HG03066 (cell line): ENCODE measurements around the gene SCAMP2.
"Not testable (repeated sequence)": the region's sequence is repeated elsewhere in the genome, so short reads cannot be mapped to it uniquely, and the experiment has no call there.

ENCODE experiments used
- ATAC-seq: cut with Tn5 transposase; IDR thresholded peaks from one replicate; pipeline ENCODE4 v1.9.1; 2021; ENCODE audit warnings: low read depth; ENCODE audit not compliant: unreplicated experiment

Gene SCAMP2, protein sequence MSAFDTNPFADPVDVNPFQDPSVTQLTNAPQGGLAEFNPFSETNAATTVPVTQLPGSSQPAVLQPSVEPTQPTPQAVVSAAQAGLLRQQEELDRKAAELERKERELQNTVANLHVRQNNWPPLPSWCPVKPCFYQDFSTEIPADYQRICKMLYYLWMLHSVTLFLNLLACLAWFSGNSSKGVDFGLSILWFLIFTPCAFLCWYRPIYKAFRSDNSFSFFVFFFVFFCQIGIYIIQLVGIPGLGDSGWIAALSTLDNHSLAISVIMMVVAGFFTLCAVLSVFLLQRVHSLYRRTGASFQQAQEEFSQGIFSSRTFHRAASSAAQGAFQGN

DNA sequence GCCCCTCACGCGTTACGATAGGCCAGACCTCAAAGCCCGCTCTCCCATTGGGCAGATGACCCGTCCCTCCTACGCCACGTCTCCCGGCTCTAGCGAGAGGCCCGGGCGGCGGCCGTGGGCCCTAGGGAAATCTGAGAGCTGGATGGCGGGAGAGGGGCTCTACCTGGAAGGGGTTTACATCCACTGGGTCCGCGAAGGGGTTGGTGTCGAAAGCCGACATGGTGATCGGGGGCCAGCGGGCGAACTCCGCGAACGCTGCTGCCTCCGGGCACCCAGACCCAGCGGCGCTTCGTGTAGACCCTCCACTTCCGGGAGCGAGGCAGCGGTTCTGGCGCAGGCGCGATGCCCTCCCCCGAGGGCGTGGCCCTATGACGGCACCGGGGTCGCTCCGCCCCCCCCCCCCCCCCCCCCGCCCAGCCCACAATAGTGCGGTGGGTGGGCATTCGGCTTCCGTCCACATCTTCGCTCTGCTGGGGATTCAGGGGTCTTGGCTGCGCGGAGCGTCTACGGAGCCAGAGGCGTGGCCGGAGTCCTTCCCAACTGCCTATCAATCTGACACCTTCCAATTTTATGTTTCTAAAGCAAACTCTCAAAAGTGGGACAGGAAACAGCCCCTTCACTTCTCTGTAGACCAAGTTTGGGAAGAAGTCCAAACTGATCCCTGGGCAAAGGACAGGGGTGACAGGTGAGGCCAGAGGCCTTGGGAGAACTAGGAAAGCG, at the start of gene SCAMP2:
TSS of gene SCAMP2 (minus strand) at position 330 of the 720 bp plus-strand sequence. CDS start at position 220, 110 bp downstream.
- peak; percentile 76 for ATAC-seq

GRCh38 chr15:74920456-74920855, 47.3 kb upstream of the SCAMP2 start:
- no peak for ATAC-seq

- no peak for ATAC-seq
These were observed 44.5 kb upstream of the SCAMP2 start for GRCh38 chr15:74917676-74918075.

DNA sequence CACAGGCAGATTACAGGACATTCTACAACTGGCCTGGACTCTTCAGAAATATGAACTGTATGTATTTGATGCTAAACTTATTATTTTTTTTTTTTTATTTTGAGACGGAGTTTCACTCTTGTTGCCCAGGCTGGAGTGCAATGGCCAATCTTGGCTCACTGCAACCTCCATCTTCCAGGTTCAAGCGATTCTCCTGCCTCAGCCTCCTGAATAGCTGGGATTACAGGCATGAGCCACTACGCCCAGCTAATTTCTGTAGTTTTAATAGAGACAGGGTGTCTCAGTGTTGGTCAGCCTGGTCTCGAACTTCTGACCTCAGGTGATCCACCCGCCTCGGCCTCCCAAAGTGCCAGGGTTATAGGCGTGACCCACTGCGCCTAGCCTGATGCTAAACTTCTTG, 40.6 kb upstream of the SCAMP2 start:
- not testable (repeated sequence) for ATAC-seq

- ATAC-seq, result no peak
These were observed 39.9 kb upstream of the SCAMP2 start for GRCh38 chr15:74913041-74913440.

- ATAC-seq, result no peak
These were observed 35.5 kb upstream of the SCAMP2 start for GRCh38 chr15:74908635-74909034.

GRCh38 chr15:74907163-74907870, 34.2 kb upstream of the SCAMP2 start:
- ATAC-seq, result peak; percentile 14

DNA sequence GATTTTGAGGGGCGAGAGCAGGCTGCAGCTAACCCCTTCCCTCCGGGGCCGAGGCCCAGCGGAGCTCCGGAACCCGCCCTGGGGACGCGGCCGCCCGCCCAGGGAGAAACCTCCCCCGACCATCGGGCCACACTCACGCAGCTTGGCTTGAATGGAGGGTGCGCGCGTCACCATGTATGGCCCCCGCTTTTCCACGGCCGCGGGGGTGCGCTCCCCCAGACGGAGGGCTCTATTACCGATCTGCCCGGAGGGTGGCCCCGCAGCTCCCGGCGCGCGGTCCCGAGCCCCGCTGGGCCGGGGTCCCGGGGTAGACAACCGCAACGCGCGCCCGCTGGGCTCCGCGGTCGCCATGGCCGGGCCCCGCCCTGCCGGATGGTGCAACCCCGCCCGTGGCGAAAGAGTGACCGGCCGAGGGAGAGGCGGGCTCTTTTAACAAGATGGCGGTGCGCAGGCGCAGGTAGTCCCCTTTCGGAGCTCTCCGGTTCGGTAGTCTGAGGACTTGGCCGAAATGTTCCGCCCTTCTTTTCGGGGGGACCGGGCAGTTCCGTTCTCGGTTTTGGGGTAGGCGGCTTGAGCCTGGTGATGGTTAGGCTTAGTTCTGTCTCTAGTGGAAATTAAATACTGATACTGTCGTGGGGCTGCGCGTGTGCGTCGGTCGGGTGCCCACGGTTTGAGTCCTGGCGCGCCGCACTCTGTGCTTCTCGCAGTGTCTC, 33.4 kb upstream of the SCAMP2 start, which contains the start of gene FAM219B:
TSS of gene FAM219B (minus strand) at position 402 of the 713 bp plus-strand sequence. CDS start at position 351, 51 bp downstream.
- peak; percentile 86 for ATAC-seq

DNA sequence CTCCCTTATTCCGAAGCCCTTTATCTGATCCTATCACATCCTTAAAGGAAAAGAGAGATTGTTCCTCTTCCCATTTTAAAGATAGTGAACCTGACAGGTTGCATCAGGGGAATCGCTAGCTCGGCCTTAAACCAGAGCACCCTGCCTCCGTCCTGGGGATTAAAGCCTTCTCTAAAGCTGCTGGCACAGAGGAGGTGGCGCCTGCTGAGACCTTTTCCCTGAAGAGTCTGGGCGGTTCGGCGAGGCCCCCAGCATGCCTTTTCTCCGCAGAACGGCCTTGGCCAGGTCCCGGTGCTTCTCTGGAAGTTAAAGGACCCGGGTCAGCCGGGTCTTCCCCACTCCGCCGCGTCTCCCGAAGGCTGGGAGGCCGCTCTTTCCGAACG, 32.9 kb upstream of the SCAMP2 start:
- ATAC-seq, result peak; percentile 16

- no peak for ATAC-seq
These were observed 31.1 kb upstream of the SCAMP2 start for GRCh38 chr15:74904190-74904805.

DNA sequence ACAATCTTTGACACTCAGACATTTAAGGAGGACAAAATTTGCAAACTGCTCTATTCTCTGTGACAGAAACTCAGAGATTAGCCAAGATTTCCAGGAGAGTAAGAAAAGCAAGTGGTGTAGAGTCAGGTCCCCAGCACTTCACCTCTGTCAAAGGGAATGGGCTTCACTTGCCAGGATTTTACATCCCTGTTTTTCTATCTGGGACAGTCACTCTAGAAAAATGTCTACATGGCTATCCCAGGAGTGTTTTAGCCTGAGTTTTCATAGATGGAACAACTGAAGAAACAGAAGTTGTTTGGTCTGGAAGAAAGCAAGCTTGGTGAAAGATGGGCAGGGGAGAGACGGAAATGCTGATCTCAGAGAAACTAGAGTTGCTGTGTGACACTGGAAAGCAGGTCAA, 30.5 kb upstream of the SCAMP2 start:
- ATAC-seq, result no peak

- no peak for ATAC-seq
These were observed 29.3 kb upstream of the SCAMP2 start for GRCh38 chr15:74902295-74903075.

GRCh38 chr15:74901612-74902063, 28.5 kb upstream of the SCAMP2 start:
- ATAC-seq, result no peak

GRCh38 chr15:74897300-74897701, 24.1 kb upstream of the SCAMP2 start:
- ATAC-seq, result no peak

DNA sequence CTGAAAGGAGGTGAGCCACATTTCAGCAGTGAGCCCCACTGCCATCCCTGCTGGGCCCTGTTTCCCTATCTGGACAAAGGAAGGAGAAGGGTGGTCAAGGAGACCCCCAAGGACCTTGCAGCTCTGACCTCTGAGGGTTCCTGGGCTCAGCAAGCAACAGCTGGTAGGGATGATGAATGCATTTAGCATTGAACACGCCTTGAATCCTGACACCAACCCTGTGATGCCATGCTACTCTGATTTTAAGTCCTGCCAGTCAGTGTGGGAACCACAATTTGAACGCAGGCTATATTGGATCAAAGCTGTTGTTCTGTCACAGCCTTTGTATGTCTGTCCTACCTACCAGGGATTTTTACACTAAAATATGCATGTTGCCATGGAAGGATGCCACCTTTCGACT, 23.2 kb upstream of the SCAMP2 start:
- ATAC-seq, result no peak

DNA sequence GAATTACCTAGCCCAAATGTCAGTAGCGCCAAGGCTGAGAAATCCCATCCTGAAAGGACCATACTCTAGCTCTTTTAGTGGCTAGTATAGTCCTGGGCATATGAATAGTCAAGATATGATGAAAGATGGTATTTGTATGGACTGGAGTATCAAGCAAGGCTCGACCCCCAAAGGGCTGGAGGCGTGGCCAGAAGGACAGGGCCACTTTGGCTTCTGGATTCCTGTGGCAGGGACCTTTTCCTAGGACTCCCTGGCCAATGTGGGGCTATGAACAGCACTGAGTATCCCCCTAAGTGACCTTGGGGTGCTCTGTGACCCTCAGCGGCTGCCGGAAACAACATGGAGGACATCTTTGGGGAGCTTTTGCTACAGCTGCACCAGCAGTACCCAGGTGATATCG, 22.7 kb upstream of the SCAMP2 start:
- ATAC-seq, result no peak

DNA sequence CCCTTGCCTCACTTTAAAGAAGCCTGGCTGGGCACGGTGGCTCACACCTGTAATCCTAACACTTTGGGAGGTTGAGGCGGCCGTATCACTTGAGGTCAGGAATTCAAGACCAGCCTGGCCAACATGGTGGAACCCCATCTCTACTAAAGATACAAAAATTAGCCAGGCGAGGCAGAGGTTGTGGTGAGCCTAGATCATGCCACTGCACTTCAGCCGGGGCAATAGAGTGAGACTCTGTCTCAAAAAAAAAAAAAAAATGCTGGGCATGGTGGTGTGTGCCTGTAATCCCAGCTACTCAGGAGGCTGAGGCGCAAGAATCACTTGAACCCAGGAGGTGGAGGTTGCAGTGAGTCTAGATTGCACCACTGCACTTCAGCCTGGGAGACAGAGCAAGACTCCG, 21.2 kb upstream of the SCAMP2 start:
- ATAC-seq, result not testable (repeated sequence)

DNA sequence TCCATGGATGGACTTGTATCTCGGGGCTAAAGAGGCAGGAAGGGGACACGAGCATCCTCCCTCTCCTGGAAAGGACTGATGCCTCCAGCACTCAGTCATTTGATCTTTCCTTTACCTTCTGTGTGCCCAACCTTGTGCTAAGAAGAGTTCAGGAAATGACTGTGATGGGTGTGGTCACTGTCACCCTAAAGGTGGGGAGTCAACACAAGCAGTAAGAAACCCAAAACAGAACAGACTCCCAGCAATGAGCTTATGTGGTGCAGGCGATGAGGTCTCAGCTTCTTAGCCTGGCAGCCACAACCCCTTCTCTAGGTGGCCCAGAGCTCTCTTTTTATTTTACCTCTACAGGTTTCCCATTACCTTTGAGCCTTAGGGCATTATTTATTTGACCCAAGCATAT, 20.5 kb upstream of the SCAMP2 start:
- no peak for ATAC-seq

- ATAC-seq, result no peak
These were observed 19.8 kb upstream of the SCAMP2 start for GRCh38 chr15:74892931-74893330.
